ENCODE results near the gene AZU1.
"Not testable (repeated sequence)": the region's sequence is repeated elsewhere in the genome, so short reads cannot be mapped to it uniquely, and the experiment has no call there.

AZU1 gene

DNA sequence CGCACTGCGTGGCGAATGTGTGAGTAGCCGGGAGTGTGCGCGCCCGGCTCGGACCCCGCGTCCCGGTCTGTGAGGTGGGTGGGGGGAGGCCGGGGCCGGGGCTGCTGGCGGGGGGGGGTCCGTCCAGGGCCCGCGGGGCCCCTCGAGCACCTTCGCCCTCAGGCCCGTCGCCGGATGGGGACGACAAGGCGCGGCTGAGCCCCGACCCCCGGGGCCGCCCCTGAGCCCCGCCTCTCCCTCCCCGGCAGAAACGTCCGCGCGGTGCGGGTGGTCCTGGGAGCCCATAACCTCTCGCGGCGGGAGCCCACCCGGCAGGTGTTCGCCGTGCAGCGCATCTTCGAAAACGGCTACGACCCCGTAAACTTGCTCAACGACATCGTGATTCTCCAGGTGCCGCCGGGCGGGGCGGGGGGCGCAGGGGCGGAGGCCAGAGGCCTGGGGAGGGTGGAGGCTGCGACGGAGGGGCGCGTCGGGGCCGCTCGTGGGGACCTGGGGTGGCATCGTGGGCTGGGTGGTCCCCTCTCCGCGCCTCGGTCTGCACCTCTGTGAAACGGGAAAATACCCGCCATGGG is 25.5 kb downstream of the AZU1 start:
- Histone ChIP-seq H3K4me3 (ENCODE audit: low read depth, low read length) (no peak overlapping the region), H3K9me3 (ENCODE audit: control insufficient read depth, insufficient read depth, low read depth, low read length) (no peaks in the 10 kb centered on the region), H3K36me3 (ENCODE audit: control insufficient read depth in 2 of 2, insufficient read depth in 1 of 2, low read length in 2 of 2) (no peaks in the 10 kb centered on the region), H3K27ac (ENCODE audit: extremely low read depth, low read depth, low read length) (no peak overlapping the region), H3K4me1 (ENCODE audit: control insufficient read depth, insufficient read depth, low read length) (no peaks in the 10 kb centered on the region)
- TF ChIP-seq ZNF677 (tag by site-specific recombination; IDR thresholded peaks at IDR 0.05) = no peak
- no peak for TF ChIP-seq FEZF1 (tag by site-specific recombination; IDR thresholded peaks at IDR 0.05)
- TF ChIP-seq, protein P1, sequence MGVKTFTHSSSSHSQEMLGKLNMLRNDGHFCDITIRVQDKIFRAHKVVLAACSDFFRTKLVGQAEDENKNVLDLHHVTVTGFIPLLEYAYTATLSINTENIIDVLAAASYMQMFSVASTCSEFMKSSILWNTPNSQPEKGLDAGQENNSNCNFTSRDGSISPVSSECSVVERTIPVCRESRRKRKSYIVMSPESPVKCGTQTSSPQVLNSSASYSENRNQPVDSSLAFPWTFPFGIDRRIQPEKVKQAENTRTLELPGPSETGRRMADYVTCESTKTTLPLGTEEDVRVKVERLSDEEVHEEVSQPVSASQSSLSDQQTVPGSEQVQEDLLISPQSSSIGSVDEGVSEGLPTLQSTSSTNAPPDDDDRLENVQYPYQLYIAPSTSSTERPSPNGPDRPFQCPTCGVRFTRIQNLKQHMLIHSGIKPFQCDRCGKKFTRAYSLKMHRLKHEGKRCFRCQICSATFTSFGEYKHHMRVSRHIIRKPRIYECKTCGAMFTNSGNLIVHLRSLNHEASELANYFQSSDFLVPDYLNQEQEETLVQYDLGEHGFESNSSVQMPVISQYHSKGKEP (tag by site-specific recombination; IDR thresholded peaks at IDR 0.05) = no peak
- no peak for TF ChIP-seq ZNF792 (tag by site-specific recombination; IDR thresholded peaks at IDR 0.05)
- no peak for TF ChIP-seq ZNF580 (tag by site-specific recombination; IDR thresholded peaks at IDR 0.05)
- CTCF ChIA-PET = no interaction called here
- POLR2A ChIA-PET = no interaction called here

- H3K4me1 ChIP-seq (ENCODE audit: control insufficient read depth, insufficient read depth, low read length); H3K36me3 ChIP-seq (ENCODE audit: control insufficient read depth in 2 of 2, insufficient read depth in 1 of 2, low read length in 2 of 2); H3K9me3 ChIP-seq (ENCODE audit: control insufficient read depth, insufficient read depth, low read depth, low read length); POLR2A ChIA-PET; H3K4me3 ChIP-seq (ENCODE audit: low read depth, low read length); H3K27ac ChIP-seq (ENCODE audit: extremely low read depth, low read depth, low read length): not testable (repeated sequence)
- CTCF ChIA-PET = interaction anchor here (0.6 kb wide), 1 partner anchor 13 kb away, joined by 3 read pairs; no protein-coding TSS in a partner anchor
These were observed 26.1 kb downstream of the AZU1 start for GRCh38 chr19:853614-854220.

DNA sequence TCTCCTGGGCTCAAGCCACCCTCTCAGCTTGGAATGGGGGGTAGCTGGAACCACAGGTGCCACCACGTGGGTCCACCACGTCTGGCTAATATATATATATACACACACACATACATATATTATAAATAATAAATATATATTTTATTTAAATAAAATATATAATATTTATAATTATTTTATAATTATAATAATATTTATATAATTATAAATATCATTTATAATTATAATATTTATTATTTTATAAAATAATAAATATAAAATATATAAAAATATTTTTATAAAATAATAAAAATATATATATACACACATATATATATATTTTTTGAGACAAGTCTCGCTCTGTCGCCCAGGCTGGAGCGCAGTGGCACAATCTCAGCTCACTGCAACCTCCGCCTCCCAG is 26.9 kb downstream of the AZU1 start:
- Histone ChIP-seq H3K9me3 (ENCODE audit: control insufficient read depth, insufficient read depth, low read depth, low read length) (no peaks in the 10 kb centered on the region), H3K27ac (ENCODE audit: extremely low read depth, low read depth, low read length) (no peak overlapping the region), H3K36me3 (ENCODE audit: control insufficient read depth in 2 of 2, insufficient read depth in 1 of 2, low read length in 2 of 2) (no peaks in the 10 kb centered on the region), H3K4me1 (ENCODE audit: control insufficient read depth, insufficient read depth, low read length) (no peaks in the 10 kb centered on the region), H3K4me3 (ENCODE audit: low read depth, low read length) (no peak overlapping the region)
- POLR2A ChIA-PET = no interaction called here
- CTCF ChIA-PET = no interaction called here
- TF ChIP-seq RBAK (tag by site-specific recombination; IDR thresholded peaks at IDR 0.05) (no peak), GLIS1 (tag by site-specific recombination; IDR thresholded peaks at IDR 0.05) (no peak), ZNF555 (tag by site-specific recombination; conservative IDR thresholded peaks at IDR 0.05) (no peak), ZSCAN4 (tag by site-specific recombination; IDR thresholded peaks at IDR 0.05) (no peak), ZNF433 (tag by site-specific recombination; IDR thresholded peaks at IDR 0.05; ENCODE audit: low read depth) (no peak), SALL2 (tag by site-specific recombination; IDR thresholded peaks at IDR 0.05; ENCODE audit: borderline replicate concordance) (no peak), ZNF280D (tag by site-specific recombination; IDR thresholded peaks at IDR 0.05) (no peak), ZNF549 (tag by site-specific recombination; IDR thresholded peaks at IDR 0.05) (no peak), PBX3 (CRISPR knock-in tag; IDR thresholded peaks at IDR 0.05) (no peak), ZBTB17 (tag by site-specific recombination; IDR thresholded peaks at IDR 0.05) (no peak), ZNF23 (tag by site-specific recombination; IDR thresholded peaks at IDR 0.05; ENCODE audit: borderline replicate concordance) (no peak)
- TF ChIP-seq, protein P2, sequence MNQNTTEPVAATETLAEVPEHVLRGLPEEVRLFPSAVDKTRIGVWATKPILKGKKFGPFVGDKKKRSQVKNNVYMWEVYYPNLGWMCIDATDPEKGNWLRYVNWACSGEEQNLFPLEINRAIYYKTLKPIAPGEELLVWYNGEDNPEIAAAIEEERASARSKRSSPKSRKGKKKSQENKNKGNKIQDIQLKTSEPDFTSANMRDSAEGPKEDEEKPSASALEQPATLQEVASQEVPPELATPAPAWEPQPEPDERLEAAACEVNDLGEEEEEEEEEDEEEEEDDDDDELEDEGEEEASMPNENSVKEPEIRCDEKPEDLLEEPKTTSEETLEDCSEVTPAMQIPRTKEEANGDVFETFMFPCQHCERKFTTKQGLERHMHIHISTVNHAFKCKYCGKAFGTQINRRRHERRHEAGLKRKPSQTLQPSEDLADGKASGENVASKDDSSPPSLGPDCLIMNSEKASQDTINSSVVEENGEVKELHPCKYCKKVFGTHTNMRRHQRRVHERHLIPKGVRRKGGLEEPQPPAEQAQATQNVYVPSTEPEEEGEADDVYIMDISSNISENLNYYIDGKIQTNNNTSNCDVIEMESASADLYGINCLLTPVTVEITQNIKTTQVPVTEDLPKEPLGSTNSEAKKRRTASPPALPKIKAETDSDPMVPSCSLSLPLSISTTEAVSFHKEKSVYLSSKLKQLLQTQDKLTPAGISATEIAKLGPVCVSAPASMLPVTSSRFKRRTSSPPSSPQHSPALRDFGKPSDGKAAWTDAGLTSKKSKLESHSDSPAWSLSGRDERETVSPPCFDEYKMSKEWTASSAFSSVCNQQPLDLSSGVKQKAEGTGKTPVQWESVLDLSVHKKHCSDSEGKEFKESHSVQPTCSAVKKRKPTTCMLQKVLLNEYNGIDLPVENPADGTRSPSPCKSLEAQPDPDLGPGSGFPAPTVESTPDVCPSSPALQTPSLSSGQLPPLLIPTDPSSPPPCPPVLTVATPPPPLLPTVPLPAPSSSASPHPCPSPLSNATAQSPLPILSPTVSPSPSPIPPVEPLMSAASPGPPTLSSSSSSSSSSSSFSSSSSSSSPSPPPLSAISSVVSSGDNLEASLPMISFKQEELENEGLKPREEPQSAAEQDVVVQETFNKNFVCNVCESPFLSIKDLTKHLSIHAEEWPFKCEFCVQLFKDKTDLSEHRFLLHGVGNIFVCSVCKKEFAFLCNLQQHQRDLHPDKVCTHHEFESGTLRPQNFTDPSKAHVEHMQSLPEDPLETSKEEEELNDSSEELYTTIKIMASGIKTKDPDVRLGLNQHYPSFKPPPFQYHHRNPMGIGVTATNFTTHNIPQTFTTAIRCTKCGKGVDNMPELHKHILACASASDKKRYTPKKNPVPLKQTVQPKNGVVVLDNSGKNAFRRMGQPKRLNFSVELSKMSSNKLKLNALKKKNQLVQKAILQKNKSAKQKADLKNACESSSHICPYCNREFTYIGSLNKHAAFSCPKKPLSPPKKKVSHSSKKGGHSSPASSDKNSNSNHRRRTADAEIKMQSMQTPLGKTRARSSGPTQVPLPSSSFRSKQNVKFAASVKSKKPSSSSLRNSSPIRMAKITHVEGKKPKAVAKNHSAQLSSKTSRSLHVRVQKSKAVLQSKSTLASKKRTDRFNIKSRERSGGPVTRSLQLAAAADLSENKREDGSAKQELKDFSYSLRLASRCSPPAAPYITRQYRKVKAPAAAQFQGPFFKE (tag by site-specific recombination; IDR thresholded peaks at IDR 0.05; ENCODE audit: borderline replicate concordance) = no peak

Measured in HEK293 (cell line).